Measurements from ENCODE around the gene THAP10.

DNA sequence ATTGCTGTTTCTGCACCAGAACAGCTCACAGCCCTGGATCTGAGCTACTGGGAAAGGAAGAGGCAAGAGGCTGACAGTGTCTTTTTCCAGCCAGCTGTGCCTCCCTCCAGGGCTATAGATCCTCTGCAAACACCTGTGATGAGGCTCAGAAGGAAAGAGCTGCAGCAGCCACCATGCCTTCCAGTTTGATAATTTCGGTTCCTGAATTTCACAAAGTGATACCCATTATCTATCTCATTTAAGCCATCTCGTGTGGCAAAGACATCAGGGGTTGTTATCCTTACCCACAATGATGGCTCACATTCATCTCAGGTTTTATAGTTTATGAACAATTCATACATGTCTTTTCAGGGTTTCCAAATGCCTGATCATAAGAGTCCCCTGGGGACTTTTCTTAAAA lies 36.5 kb downstream of the THAP10 start:
- no peak for TF ChIP-seq CTCF (IDR thresholded peaks at IDR 0.05)
- TF ChIP-seq POLR2A (IDR thresholded peaks at IDR 0.05) = no peak

Data from thyroid gland (tissue), 4 donors.